G401.6 (cell line): ENCODE data around the gene NPFF.

Experiments
- FAIRE-seq: peaks from 2 replicates; lab custom pipeline; 2012; peaks lifted over from hg19 to GRCh38; lab: Jason Lieb, UNC

The NPFF gene

DNA sequence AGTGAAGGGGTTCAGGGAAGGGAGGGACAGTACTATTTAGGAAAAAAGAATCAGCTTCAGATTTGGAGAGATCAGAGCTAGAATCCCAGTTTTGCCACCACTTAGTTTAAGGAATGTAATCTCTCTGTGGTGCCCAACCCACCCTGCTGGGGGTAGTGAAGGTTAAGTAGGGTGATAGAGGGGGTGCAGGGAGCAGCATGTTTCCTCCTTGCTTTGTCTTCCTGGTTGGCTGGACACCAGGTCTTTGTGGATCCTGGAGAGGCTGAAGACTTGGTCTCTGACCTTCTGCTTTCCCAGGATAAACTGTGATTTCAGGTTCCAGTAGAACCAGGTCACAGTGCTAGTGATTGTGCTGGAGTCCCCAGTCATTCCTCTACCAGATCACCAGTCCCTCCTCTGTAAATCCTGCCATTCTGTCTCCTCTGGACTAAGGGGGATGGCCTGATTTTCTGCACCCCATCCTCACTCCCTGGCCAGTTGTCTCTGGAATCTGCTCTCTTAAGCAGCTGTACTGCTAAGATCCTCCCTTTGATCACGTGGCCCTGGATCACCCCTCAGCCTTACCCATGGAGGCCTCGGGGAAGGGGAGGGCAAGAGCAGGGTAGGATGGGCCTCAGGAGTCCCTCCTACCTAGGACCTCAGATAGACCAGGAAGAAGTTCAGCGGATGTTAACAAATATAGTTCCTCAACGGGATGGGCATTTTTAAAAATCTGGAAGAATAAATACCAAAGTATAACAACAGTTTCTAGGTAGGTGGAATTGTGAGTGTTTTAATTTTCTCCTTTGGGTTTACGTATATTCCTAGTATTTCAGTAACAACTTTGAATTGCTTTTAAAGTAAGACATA is 11.2 kb downstream of the NPFF start:
- FAIRE-seq: peak; percentile 91

DNA sequence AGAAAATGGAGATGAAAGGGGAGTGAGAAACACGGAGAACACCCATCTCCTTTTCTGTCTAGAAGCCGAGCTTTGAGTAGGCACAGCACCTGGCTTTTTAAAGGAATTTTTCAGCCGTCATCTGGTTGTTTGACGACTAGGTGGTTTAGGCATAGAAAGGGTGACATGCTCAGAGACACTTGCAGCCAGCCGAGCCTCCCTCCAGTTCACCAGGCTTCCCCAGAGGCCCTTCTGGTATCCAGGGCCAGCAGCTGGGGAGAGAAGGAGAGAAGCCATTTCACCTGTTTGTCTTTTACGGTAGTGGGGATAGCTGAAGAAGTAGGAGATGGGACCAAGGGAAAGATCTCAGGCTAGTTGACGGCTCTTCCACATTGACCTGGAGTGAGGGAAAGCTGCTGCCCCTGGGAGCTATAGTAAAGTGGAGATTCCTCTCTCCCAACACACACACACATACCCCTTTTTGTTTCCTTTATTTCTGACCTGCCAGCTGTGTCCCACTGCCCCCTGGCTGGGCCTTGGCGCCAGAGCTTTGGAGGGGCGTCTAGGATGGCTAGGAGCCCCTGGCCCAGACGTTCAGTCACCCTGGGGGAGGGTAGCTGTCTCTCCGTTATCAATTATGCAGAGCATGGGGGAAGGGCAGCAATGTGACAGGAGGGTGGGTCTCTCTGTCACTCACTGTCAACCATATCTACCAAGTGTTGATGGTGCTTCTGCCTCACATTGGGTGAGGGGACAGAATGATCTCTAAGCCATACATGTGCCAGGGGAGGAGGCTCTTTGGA is 13.5 kb downstream of the NPFF start:
- no peak for FAIRE-seq

- FAIRE-seq: peak; percentile 23
Measured at GRCh38 chr12:53492830-53493609, 14.3 kb downstream of the NPFF start.

DNA sequence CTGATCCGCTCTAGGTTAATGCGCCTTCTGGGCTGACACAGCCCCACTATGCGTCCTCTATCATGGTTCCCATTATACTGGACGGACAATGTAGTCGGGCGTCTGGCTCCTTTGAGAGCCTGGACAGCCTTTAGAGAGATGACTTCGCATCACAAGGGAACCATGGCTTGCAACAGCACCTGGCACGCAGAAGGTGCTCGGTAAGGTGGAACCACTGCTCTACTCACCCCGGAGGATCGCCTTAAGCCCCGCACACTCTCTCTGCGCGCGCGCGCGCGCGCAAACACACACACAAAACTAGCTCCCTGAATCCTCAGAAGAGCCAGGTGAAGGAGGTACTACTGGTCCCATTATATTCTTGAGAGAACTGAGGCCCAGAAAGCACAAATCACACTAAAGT is 15.1 kb downstream of the NPFF start:
- FAIRE-seq: no peak

DNA sequence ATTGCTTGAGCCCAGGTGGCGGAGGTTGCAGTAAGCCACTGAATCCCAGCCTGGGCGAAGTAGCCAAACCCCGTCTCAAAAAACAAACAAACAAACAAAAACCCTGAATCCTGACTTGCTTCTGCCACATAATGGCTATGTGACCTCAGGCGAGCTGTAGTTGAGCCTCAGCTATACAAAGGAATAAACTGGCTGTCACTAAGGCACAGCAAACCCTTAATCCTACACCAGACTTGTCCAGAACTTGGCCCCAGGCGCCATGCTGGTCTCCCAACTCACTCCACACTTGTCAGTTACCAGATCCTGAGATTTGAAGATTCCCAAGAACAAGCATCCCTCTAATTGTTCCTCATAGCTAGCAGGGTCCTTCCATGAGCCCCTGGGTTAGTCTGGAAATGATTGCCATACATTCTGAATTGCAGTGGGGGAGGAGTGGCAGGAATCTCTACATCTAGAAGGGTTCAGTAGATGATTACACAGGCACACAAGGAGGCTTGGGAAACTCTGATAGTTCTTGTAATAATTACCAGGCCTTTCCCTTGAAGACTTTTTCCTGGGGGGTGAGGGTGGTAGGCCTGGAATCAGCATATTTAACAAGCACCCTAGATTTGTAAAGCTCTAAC is 17.9 kb downstream of the NPFF start:
- FAIRE-seq: no peak

DNA sequence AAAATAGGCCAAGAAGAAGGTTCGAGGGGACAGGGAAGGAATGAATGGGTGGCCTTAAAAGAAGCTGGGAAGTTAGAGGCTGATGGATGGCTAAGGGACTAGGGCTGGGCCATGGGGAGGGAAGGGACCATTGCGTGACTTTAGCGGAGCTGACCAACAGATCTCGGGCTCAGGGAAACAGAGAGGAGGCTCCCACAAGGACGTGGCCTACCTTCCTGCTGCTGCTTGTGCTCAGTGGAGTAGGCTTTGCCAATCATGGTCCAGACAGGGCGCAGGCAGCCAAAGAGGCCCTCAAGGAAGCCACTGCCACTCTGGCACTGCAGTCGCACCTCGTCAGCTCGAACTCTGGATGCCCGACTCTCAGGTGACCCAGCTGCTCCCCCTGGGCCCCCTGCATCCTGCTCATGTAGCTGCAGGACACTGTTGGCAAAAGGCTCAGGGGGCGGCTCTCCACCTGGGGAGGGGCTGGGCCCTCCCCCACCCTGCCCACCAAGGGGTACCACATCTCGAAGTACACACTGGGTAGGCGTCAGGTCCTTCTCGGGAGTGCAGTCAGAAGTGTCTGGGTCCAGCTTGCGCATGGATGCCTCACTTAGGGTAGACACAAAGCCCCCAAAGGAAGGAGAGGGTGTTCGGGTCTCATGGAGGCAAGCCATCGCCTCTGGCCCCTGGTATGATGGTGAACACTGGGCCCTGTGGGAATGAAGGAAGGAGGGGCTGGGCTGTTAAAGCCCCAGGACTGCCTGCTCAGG is 20.4 kb downstream of the NPFF start:
- FAIRE-seq: no peak

DNA sequence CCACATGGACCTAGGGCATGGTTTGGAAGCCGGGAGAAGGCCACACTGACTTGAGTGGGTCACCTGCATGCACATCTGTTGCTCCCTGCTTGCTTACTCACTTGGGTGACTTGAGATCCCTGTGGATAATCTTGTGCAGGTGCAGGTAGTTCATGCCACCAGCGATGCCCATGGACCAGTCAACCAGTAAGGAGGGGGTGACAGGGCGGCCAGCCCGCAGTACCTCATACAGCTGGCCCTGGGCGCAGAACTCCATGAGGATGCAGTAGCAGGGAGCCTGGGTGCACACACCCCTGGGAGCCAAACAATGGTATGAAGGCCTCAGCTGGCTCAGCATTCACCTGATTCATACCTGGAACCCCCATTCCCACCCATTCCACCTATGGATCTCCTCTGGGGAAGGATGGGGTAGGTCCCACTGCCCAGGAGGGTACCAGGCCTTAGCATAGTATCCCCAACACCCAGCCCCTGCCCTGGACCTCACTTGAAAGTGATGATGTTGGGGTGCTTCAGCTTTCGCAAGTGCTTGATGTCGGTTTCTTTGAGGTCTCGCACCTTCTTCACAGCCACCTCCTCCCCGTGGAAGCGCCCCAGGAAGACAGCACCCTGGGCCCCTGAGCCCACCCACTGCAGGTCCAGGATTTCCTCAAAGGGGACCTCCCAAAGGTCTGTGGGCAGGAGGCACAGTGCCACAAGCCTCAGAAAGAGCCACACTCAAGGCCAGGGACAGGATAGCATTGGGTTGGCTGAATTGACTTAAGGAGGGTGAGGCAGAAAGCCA is 21.1 kb downstream of the NPFF start:
- FAIRE-seq: no peak

DNA sequence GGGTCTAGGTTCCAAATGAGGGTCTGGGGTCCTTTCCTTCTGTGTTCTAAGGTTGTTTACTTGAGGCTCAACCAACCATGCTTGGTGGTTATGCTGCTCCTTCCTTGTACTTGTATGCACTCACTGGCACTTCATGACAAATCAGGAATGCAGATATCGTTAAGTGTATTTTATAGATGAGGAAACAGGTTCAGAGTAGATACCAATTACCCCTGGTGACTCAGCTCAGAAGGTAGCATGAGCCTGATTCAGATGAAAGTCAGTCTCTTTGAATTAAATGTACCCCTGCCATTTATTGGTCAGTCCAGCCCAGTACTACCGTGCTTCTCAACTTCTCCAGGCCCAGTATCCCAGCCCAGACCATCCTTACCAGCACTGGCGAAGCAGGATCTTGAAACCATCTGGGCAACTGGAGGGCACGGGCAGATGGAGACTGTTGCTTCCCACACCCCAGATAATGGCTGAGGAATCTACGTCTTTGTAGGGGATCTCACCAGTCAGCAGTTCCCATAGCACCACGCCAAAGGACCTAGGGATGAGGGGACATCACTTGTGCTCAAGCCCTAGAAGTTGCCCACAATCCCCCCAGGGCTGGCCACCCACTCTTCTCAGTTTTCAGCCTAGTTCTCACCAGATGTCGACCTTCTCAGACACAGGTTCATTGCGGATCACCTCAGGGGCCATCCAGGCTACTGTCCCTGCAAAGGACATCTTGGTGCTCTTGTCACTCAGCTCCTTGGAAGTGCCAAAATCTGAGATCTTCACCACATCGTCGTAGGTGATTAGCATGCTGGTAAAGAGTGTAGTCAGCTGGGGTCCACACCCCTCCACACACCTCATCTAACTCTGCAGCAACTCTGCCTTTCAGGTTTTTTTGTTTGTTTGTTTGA is 22.4 kb downstream of the NPFF start:
- FAIRE-seq: peak; percentile 6

- FAIRE-seq: no peak
Measured at GRCh38 chr12:53483979-53484377, 23.3 kb downstream of the NPFF start.

DNA sequence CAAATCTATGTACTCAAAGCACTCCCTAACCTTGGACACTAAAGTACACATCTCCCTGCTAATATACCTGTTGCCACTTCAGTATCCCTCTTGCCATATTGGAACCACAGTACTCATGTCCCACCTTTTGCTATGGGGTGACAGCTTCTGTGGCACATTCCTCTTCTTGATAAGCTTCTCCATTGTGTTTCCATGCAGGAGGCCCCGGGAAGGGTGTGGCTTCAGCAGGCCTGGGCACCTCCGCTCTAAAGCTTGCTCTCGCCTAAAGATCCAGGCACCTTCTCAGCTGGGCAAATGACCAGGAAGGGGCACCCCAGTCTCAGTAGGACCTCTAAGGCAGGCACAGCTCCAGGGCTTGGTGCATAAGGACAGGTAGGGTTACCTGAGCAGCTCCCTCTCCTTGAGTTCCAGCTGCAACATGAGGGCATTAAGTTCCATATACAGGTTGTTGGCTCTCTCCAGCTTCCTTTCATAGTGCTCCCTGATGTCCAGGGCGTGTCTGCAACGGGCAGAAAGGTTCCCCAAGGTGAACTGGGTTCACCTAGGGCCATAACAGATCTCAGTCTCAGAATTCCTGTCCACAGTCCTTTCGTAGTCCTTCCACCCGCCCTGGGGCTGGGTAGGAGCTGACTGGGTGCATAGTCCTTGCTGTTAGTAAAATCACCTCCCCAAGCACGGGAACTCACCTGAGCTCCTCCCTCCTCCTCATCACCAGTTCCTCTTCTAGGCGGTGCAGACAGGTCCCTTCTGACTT is 23.9 kb downstream of the NPFF start:
- no peak for FAIRE-seq

DNA sequence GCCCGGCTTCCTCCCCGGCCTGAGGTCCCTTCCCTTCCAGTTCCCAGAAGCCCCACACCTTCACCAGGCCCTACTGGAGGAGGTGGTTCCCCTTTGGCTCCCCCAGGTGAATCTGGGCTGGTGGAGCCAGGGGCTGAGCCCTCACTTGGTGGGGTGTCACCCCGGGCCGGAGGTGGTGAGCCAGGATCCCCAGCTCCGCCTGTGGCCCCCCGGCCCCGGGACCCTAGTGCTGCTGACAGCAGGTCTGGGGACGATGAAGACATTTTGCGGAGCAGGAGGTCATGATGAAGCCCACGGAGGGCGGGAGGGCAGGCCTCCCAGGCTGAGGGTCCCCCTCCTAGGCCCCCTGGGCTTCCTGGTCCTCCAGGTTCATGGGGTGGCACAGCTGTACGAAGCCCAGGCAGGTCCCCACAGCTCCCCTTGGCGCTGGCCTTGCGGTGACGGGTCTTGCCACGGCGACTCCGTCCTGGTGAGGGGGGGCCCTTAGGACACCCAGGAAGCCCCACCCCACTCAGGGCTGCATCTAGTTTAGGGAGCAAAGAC is 24.6 kb downstream of the NPFF start:
- no peak for FAIRE-seq

- peak; percentile 50 for FAIRE-seq
Measured at GRCh38 chr12:53481939-53482586, 25.2 kb downstream of the NPFF start.

GRCh38 chr12:53481458-53481857 is 25.8 kb downstream of the NPFF start:
- FAIRE-seq: peak; percentile 61

DNA sequence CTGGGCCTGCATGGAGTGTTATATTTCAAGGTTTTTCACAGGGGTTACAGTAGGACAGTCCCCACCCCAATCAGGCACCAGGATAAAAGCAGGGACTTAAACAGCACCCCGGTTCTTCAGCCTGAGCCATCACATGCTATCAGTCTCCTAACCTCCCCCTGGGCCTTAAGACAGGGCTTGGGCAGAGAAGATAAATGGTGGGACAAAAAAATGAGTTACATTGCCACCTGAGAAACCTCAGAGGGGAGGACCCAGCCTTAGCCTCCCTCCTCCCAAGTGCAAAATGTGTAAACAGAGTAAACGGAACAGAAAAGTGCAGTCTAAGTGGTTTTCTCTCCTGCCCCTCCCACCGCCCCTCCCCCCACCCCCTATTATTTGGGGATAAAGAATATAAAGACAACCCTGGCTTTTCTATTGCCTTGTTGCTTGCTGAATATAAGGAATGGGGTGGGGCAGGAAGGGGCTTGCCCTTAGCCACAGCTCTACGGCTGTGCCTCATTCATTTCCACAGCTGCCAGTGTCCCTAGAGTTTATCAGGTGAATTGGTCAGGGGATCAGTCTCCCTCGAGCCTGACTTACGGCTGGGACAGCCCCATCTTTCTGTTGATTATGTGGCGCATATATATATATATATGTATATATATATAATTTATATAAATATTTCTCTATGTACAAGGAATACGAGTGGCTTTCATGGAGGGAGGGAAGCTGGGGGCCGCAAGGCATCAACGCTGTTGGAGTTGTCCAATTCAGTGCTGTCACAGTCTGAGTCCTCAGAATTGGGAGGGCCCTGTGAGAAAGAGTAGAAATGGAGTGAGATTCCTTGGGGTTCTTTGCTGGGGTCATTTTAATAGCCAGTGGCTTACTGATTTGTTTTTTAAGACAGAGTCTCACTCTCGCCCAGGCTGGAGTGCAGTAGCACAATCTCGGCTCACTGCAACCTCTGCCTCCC is 26.5 kb downstream of the NPFF start:
- no peak for FAIRE-seq

GRCh38 chr12:53479331-53479730 is 28.0 kb downstream of the NPFF start:
- peak; percentile 33 for FAIRE-seq

GRCh38 chr12:53478865-53479264 is 28.4 kb downstream of the NPFF start:
- peak; percentile 76 for FAIRE-seq

DNA sequence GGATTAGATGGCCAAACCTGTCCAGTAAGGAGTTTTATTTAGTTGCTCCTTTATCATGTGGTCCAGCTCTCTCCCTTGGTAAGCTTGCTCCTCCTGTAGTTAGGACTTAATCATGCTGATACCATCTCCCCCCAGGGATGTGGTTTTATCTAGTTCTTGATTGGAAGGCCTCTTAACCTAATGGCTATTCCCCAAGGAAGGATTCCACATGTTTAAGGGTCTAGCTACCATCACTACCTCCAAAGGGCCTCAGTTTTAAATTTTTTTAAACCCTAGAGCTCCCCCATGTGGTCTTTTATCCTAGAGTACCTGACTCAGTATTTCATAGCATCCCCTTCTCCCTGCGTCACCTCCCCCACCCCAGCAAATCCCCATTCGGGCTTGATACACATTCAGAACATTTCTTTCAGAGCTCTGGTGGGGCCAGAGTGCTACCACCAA is 30.5 kb downstream of the NPFF start:
- peak; percentile 36 for FAIRE-seq
